CD14-positive monocyte (primary cell): ENCODE results near the gene GASK1B. TPM values are rescaled to one million over a fixed set of nuclear protein-coding genes. Genes with fewer than 3 reads are reported as not detected.

ENCODE experiments used
- DNase-seq, 3 donors: peaks; one replicate each; pipeline ENCODE4 v3.0.0-alpha.2; 2011 to 2022
- H2AFZ ChIP-seq: 2 replicates; pipeline ENCODE4 v1.6.0; 2012; ENCODE audit warnings: mild to moderate bottlenecking, low read depth, low read length, inconsistent platforms; ENCODE audit not compliant: insufficient read depth, poor library complexity, severe bottlenecking
- H3K27ac ChIP-seq, 2 donors: 1 replicate in 1 of 2; 2 replicates in 1 of 2; pipeline ENCODE4 v1.5.1; 2012 to 2013; ENCODE audit warnings: low read length in 2 of 2, control low read depth in 1 of 2, inconsistent platforms in 1 of 2, low read depth in 1 of 2, mild to moderate bottlenecking in 1 of 2
- H3K27me3 ChIP-seq, 2 donors: one replicate each; pipeline versions ENCODE4 v1.6.0 to v1.6.1; 2011 to 2013; ENCODE audit warnings: low read length in 2 of 2; ENCODE audit not compliant: control insufficient read depth in 2 of 2, insufficient read depth in 2 of 2
- H3K36me3 ChIP-seq, 2 donors: replicated peaks in 1 of 2; 1 replicate in 1 of 2; 2 replicates in 1 of 2; pipeline versions ENCODE4 v1.5.1 to v1.6.1; 2012 to 2013; ENCODE audit warnings: low read length in 2 of 2, control low read depth in 1 of 2, inconsistent platforms in 1 of 2, mild to moderate bottlenecking in 1 of 2; ENCODE audit not compliant: insufficient read depth in 2 of 2, control insufficient read depth in 1 of 2
- H3K4me1 ChIP-seq, 2 donors: 1 replicate in 1 of 2; 2 replicates in 1 of 2; pipeline versions ENCODE4 v1.5.1 to v1.6.1; 2012 to 2013; ENCODE audit warnings: low read length in 2 of 2, control low read depth in 1 of 2, inconsistent platforms in 1 of 2, mild to moderate bottlenecking in 1 of 2, moderate library complexity in 1 of 2; ENCODE audit not compliant: insufficient read depth in 2 of 2, control insufficient read depth in 1 of 2
- H3K4me2 ChIP-seq: replicated peaks from 2 replicates; pipeline ENCODE3; 2012; ENCODE audit warnings: low read length, moderate library complexity, mild to moderate bottlenecking; ENCODE audit not compliant: poor library complexity, severe bottlenecking; ENCODE audit errors: extremely low read depth
- H3K4me3 ChIP-seq, 3 experiments: fragments of 200-600 bp in 1 of 3; sonication (generic) in 1 of 3; replicated peaks in 1 of 3; 1 replicate in 2 of 3; 2 replicates in 1 of 3; pipeline ENCODE4 v1.5.1; 2011 to 2013; ENCODE audit warnings: low read length in 3 of 3, mild to moderate bottlenecking in 3 of 3, control low read depth in 2 of 3, low read depth in 2 of 3, inconsistent platforms in 1 of 3, moderate library complexity in 1 of 3
- H3K79me2 ChIP-seq: 2 replicates; pipeline ENCODE4 v1.6.0; 2012; ENCODE audit warnings: mild to moderate bottlenecking, control low read depth, inconsistent platforms, low read length, moderate library complexity; ENCODE audit not compliant: insufficient read depth
- H3K9ac ChIP-seq: 2 replicates; pipeline ENCODE4 v1.6.0; 2017; ENCODE audit warnings: low read length, mild to moderate bottlenecking; ENCODE audit not compliant: insufficient read depth, poor library complexity, severe bottlenecking
- H3K9me3 ChIP-seq, 2 donors: replicated peaks in 1 of 2; 1 replicate in 1 of 2; 2 replicates in 1 of 2; pipeline versions ENCODE4 v1.5.1 to v1.6.1; 2012 to 2013; ENCODE audit warnings: low read length in 2 of 2, control low read depth in 1 of 2; ENCODE audit not compliant: control insufficient read depth in 1 of 2, insufficient read depth in 1 of 2
- H4K20me1 ChIP-seq: 2 replicates; pipeline ENCODE4 v1.6.0; 2012; ENCODE audit warnings: mild to moderate bottlenecking, low read length, control low read depth, moderate library complexity; ENCODE audit not compliant: insufficient read depth
- H3K27ac Mint-ChIP-seq, 7 donors: one replicate each; pipeline ENCODE4 v1.8.0; 2020; ENCODE audit warnings: mild to moderate bottlenecking in 7 of 7, mixed read lengths in 7 of 7, moderate library complexity in 6 of 7, inconsistent platforms in 2 of 7
- H3K27me3 Mint-ChIP-seq, 3 donors: one replicate each; pipeline ENCODE4 v1.8.0; 2021 to 2022; ENCODE audit warnings: low read depth in 3 of 3, mild to moderate bottlenecking in 3 of 3, mixed read lengths in 3 of 3, moderate library complexity in 3 of 3, inconsistent platforms in 1 of 3
- H3K36me3 Mint-ChIP-seq, 2 donors: one replicate each; pipeline ENCODE4 v1.8.0; 2020; ENCODE audit warnings: mixed read lengths in 2 of 2, inconsistent platforms in 1 of 2, mild to moderate bottlenecking in 1 of 2
- H3K4me1 Mint-ChIP-seq: one replicate; pipeline ENCODE4 v1.8.0; 2020; ENCODE audit warnings: mild to moderate bottlenecking, mixed read lengths
- H3K4me3 Mint-ChIP-seq, 2 donors: one replicate each; pipeline ENCODE4 v1.8.0; 2020; ENCODE audit warnings: mild to moderate bottlenecking in 2 of 2, mixed read lengths in 2 of 2, moderate library complexity in 1 of 2
- H3K9me3 Mint-ChIP-seq, 7 donors: one replicate each; pipeline ENCODE4 v1.8.0; 2020 to 2022; ENCODE audit warnings: mixed read lengths in 7 of 7, mild to moderate bottlenecking in 6 of 7, moderate library complexity in 6 of 7, inconsistent platforms in 2 of 7
- WGBS: methylation state at CpG from one replicate; pipeline ENCODE4 v1.1.5; 2013; ENCODE audit warnings: missing lambda C conversion rate; ENCODE audit not compliant: insufficient coverage; 5-methylcytosine and 5-hydroxymethylcytosine counted together
- intact Hi-C, 2 donors: fragments of 100-400 bp; cut with micrococcal nuclease; formaldehyde crosslinking; loops; one replicate each; pipeline versions ENCODE4 v1.15.0 to v1.15.1; 2023
- polyA plus RNA-seq, 3 donors: library from polyadenylated mRNA; depleted of rRNA in 1 of 3; unstranded in 2 of 3; stranded (reverse) in 1 of 3; fragments of 300-500 nt in 2 of 3; fragments of >200 nt in 1 of 3; fragmentation: Illumina TruSeq in 2 of 3; gene quantifications; 1 replicate in 2 of 3; 2 replicates in 1 of 3; pipeline ENCODE4 v1.2.3, GENCODE V29; 2012 to 2021
- TF ChIP-seq, protein P1 (sequence below): fragments of 200-600 bp; IDR thresholded peaks from one replicate; pipeline ENCODE4 v1.8.0; 2022; ENCODE audit warnings: antibody characterized with exemption, mild to moderate bottlenecking

Gene GASK1B
- polyA plus RNA-seq, 3 donors, result 34.4 to 106 (median 82.2) TPM

DNA sequence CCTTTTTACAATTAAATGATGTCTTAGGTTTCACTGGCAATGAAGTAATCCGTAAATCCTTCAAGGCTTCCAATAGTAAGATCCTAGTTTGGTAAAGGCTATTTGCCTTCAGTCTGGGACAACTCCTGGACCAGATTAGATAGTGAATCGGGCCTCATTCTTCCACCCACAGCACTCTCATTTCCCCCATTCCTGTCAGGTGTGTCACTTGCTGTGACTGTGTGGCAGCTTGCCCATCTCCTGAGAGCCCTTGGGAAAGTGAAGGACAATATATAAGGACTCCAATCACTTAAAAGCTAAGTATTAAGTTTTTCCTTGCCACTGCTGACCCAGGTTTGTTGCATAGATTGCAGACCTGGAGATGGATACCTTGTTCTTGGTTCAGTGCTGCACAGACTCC is 3.3 kb upstream of the GASK1B start:
- DNase-seq, result no peak
- TF ChIP-seq, protein P1, sequence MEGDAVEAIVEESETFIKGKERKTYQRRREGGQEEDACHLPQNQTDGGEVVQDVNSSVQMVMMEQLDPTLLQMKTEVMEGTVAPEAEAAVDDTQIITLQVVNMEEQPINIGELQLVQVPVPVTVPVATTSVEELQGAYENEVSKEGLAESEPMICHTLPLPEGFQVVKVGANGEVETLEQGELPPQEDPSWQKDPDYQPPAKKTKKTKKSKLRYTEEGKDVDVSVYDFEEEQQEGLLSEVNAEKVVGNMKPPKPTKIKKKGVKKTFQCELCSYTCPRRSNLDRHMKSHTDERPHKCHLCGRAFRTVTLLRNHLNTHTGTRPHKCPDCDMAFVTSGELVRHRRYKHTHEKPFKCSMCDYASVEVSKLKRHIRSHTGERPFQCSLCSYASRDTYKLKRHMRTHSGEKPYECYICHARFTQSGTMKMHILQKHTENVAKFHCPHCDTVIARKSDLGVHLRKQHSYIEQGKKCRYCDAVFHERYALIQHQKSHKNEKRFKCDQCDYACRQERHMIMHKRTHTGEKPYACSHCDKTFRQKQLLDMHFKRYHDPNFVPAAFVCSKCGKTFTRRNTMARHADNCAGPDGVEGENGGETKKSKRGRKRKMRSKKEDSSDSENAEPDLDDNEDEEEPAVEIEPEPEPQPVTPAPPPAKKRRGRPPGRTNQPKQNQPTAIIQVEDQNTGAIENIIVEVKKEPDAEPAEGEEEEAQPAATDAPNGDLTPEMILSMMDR, result no peak
- Histone ChIP-seq H3K9ac (no peak overlapping the region), H2AFZ (no peak overlapping the region), H3K36me3 (peaks cover 19 to 50% of the 10 kb centered on the region in 2 donors), H3K27ac (no peak overlapping the region), H3K4me1 (peaks cover 30 to 36% of the 10 kb centered on the region in 2 donors), H3K9me3 (no peaks in the 10 kb centered on the region), H3K4me3 (no peak overlapping the region), H3K27me3 (no peaks in the 10 kb centered on the region), H3K4me2 (peak overlapping the region; percentile 16), H4K20me1 (peaks cover 27% of the 10 kb centered on the region), H3K79me2 (peaks cover 69% of the 10 kb centered on the region)
- Mint-ChIP-seq H3K9me3 (no peaks in the 10 kb centered on the region), H3K27me3 (no peaks in the 10 kb centered on the region), H3K36me3 (peaks cover 42 to 61% of the 10 kb centered on the region in 2 donors), H3K4me1 (peaks cover 45% of the 10 kb centered on the region), H3K4me3 (peak overlapping the region in 1 of 2 donors; percentile 39), H3K27ac (peak overlapping the region in 1 of 7 donors; percentile 16)
- WGBS, result no CpG with 5 or more reads among the region's 2 CpGs
- intact Hi-C loops, result no loop called here

DNA sequence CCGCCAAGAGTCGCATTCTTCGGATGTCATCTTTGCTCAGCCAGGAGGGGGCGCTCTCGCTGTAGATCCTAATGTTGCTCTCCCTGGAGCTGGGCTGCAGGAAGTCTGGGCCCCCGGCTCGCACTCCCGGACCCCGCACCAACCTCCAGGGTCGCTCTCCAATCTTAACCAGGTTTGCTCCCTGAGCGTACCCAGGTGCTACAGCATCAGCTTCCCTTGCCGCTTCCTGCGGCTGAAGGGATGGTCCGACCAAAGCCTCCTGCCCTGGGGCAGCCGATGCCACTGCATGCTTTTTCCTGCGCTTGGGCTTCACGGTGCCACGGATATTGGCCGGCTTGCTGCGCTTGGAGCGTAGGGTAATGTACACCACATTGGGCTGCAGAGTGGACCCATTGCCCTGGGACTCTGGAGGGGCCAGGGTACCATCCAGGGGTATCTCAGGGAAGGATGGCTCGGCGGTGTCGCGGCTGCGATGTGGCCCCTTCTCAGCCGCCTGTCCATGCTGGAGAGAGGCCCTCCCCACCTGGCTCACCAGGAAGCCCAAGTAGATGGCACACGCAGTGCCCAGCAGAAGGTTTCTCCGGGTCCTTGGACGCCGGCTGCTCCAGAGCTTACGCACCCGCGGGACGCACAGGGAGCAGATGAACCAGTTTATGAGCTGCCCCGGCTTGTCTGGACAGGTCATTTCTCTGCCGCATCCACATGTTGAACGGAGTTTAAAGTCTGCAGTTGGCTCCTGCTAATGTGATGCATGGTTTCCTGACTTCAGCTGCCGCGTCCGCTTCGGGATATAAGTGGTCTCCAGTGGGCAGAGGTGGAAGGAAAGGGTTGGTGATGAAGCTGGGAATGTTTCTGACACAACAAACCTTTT is 1.9 kb downstream of the GASK1B start:
- peak overlapping the region; percentile 66 to 98 (median 68) for H3K4me3 ChIP-seq
- peak overlapping the region; percentile 78 for H3K9ac ChIP-seq
- H3K36me3 ChIP-seq, result peaks cover 0 to under 1% of the 10 kb centered on the region in 2 donors
- Mint-ChIP-seq H3K36me3 (peaks cover 13 to 32% of the 10 kb centered on the region in 2 donors), H3K9me3 (no peaks in the 10 kb centered on the region), H3K27me3 (peaks cover 0 to 3% (median 0%) of the 10 kb centered on the region in 3 donors), H3K27ac (peak overlapping the region; percentile 85 to 95 (median 92)), H3K4me1 (peaks cover 66% of the 10 kb centered on the region), H3K4me3 (peak overlapping the region; percentile 93 to 98)
- no peaks in the 10 kb centered on the region for H3K9me3 ChIP-seq
- peak overlapping the region; percentile 91 for H2AFZ ChIP-seq
- DNase-seq, result peak; percentile 63 to 80 (median 74)
- TF ChIP-seq, protein P1, result peak; percentile 97
- H3K27ac ChIP-seq, result peak overlapping the region; percentile 66 to 82
- H3K79me2 ChIP-seq, result peaks cover 98% of the 10 kb centered on the region
- H3K4me2 ChIP-seq, result peak overlapping the region; percentile 92
- H3K27me3 ChIP-seq, result no peaks in the 10 kb centered on the region
- peaks cover 54 to 69% of the 10 kb centered on the region in 2 donors for H3K4me1 ChIP-seq
- intact Hi-C loops, result loop anchor here in 1 of 2 donors (5.0 kb wide), 2 partner anchors 36 to 184 kb away; no protein-coding TSS in a partner anchor
- 1% methylated on average over 40 of the region's 42 CpGs for WGBS
- H4K20me1 ChIP-seq, result peaks cover 30% of the 10 kb centered on the region
